H1 (cell line): ENCODE measurements around the gene TMTC2. TPM values are rescaled to one million over a fixed set of nuclear protein-coding genes. Genes with fewer than 3 reads are reported as not detected.

ENCODE experiments used
- BACH1 ChIP-seq: IDR thresholded peaks from 2 replicates; pipeline ENCODE4 v1.6.1; 2012; ENCODE audit warnings: low read length, improper control_type of control experiment
- CTCF ChIP-seq, 3 experiments: IDR thresholded peaks; 1 replicate in 2 of 3; 2 replicates in 1 of 3; pipeline versions ENCODE4 v1.5.1 to v1.6.1; 2011; ENCODE audit warnings: low read length in 3 of 3, mild to moderate bottlenecking in 3 of 3, inconsistent platforms in 2 of 3, low read depth in 1 of 3, moderate library complexity in 1 of 3; ENCODE audit not compliant: insufficient read depth in 1 of 3; ENCODE audit errors: control extremely low read depth in 1 of 3
- E2F6 ChIP-seq: IDR thresholded peaks from 2 replicates; pipeline ENCODE4 v1.6.1; 2012; ENCODE audit warnings: inconsistent platforms
- POU5F1 ChIP-seq: IDR thresholded peaks from 2 replicates; pipeline ENCODE4 v1.6.1; 2011; ENCODE audit warnings: low read depth, mild to moderate bottlenecking, low read length, moderate library complexity
- SAP30 ChIP-seq: fragments of 300-600 bp; sonication (generic); IDR thresholded peaks from 2 replicates; pipeline ENCODE4 v1.7.1; 2012; ENCODE audit warnings: low read length, moderate library complexity, mild to moderate bottlenecking, inconsistent platforms; ENCODE audit not compliant: insufficient read depth, insufficient replicate concordance
- polyA plus RNA-seq, 7 experiments: library from polyadenylated mRNA; depleted of rRNA in 3 of 7; stranded (reverse) in 5 of 7; unstranded in 2 of 7; fragments of >200 nt in 5 of 7; fragments of 200-250 nt in 2 of 7; gene quantifications; 1 replicate in 5 of 7; 2 replicates in 1 of 7; 4 replicates in 1 of 7; pipeline versions ENCODE4 v1.2.1 to v1.2.3, GENCODE V29; 2011 to 2013; ENCODE audit warnings: missing spikeins in 2 of 7, mixed read lengths in 2 of 7
- total RNA-seq: library from RNA; stranded (reverse); fragmentation: NEBNext Ultra II Directional; extraction: Animal tissue kit (Norgen Biotek cat#: 25700); gene quantifications from 2 replicates; pipeline ENCODE4 v1.2.1, GENCODE V29; 2021

TMTC2 gene
- total and polyA plus RNA-seq, 2 of the 8 experiments (the other 6 are each of a cell fraction or from before 2014, with no cell fraction given) = 2.3 to 3.9 TPM

- TF ChIP-seq SAP30 = no peak
- no peak for TF ChIP-seq POU5F1
- TF ChIP-seq CTCF (IDR thresholded peaks at IDR 0.05; ENCODE audit: control extremely low read depth in 1 of 3, insufficient read depth in 1 of 3, low read depth in 1 of 3, low read length in 3 of 3) = no peak
- TF ChIP-seq E2F6 = no peak
- TF ChIP-seq BACH1 = no peak
These were observed 96.7 kb downstream of the TMTC2 start (continued) for GRCh38 chr12:82783435-82783834.
